Smooth muscle cell (in vitro differentiated cells): ENCODE data around the gene GARIN3. TPM values are rescaled to one million over a fixed set of nuclear protein-coding genes. Genes with fewer than 3 reads are reported as not detected.
"Not testable (repeated sequence)": the region's sequence is repeated elsewhere in the genome, so short reads cannot be mapped to it uniquely, and the experiment has no call there.

Experiments used
- DNase-seq: peaks from one replicate; lab custom pipeline; 2025; ENCODE audit not compliant: unreplicated experiment; lab: John Stamatoyannopoulos, UW
- H2AFZ ChIP-seq: fragments of 200-600 bp; sonication (generic); 2 replicates; pipeline ENCODE4 v1.6.0; 2016; ENCODE audit warnings: antibody characterized with exemption, low read depth, mild to moderate bottlenecking
- H3F3A ChIP-seq: fragments of 200-600 bp; sonication (generic); 2 replicates; pipeline ENCODE4 v1.6.0; 2017; ENCODE audit warnings: antibody characterized with exemption, low read depth
- H3K27ac ChIP-seq: fragments of 200-600 bp; sonication (generic); 2 replicates; pipeline ENCODE4 v1.5.1; 2016; ENCODE audit warnings: low read depth, mild to moderate bottlenecking
- H3K27me3 ChIP-seq: fragments of 200-600 bp; sonication (generic); 2 replicates; pipeline ENCODE4 v1.6.1; 2016; ENCODE audit warnings: low read depth, mild to moderate bottlenecking
- H3K36me3 ChIP-seq: fragments of 200-600 bp; sonication (generic); 2 replicates; pipeline ENCODE4 v1.5.1; 2016; ENCODE audit warnings: low read depth
- H3K4me1 ChIP-seq: fragments of 200-600 bp; sonication (generic); 2 replicates; pipeline ENCODE4 v1.5.1; 2016; ENCODE audit warnings: low read depth
- H3K4me2 ChIP-seq: fragments of 200-600 bp; sonication (generic); 2 replicates; pipeline ENCODE4 v1.6.0; 2016; ENCODE audit warnings: mild to moderate bottlenecking
- H3K4me3 ChIP-seq: fragments of 200-600 bp; sonication (generic); 2 replicates; pipeline ENCODE4 v1.5.1; 2016; ENCODE audit warnings: mild to moderate bottlenecking
- H3K79me2 ChIP-seq: fragments of 200-600 bp; sonication (generic); 2 replicates; pipeline ENCODE4 v1.6.0; 2016; ENCODE audit warnings: low read depth, mild to moderate bottlenecking
- H3K9ac ChIP-seq: fragments of 200-600 bp; sonication (generic); 2 replicates; pipeline ENCODE4 v1.6.0; 2016; ENCODE audit warnings: low read depth
- H3K9me3 ChIP-seq: fragments of 200-600 bp; sonication (generic); replicated peaks from 2 replicates; pipeline ENCODE4 v1.5.1; 2016; ENCODE audit warnings: low read depth
- H4K20me1 ChIP-seq: fragments of 200-600 bp; sonication (generic); 2 replicates; pipeline ENCODE4 v1.6.0; 2016; ENCODE audit warnings: low read depth
- WGBS: methylation state at CpG from one replicate; pipeline ENCODE4 v1.1.7; 2016; ENCODE audit warnings: low lambda C conversion rate; 5-methylcytosine and 5-hydroxymethylcytosine counted together
- polyA plus RNA-seq: library from polyadenylated mRNA; unstranded; fragments of >200 nt; fragmentation: Nextera tagmentation; extraction: Ambion mirVana; gene quantifications from 2 replicates; pipeline ENCODE4 v1.2.1, GENCODE V29; 2016
- total RNA-seq: library from RNA; depleted of rRNA; stranded (reverse); fragments of >200 nt; gene quantifications from 2 replicates; pipeline ENCODE4 v1.2.3, GENCODE V29; 2014
- TF ChIP-seq, protein P1 (sequence below): fragments of 200-600 bp; sonication (generic); IDR thresholded peaks from 2 replicates; pipeline ENCODE4 v1.5.1; 2017; ENCODE audit warnings: borderline replicate concordance, mild to moderate bottlenecking, antibody characterized with exemption; ENCODE audit not compliant: insufficient read depth, poor library complexity, severe bottlenecking

The GARIN3 gene
- total and polyA plus RNA-seq, 2 experiments from 2014 or later = not detected

DNA sequence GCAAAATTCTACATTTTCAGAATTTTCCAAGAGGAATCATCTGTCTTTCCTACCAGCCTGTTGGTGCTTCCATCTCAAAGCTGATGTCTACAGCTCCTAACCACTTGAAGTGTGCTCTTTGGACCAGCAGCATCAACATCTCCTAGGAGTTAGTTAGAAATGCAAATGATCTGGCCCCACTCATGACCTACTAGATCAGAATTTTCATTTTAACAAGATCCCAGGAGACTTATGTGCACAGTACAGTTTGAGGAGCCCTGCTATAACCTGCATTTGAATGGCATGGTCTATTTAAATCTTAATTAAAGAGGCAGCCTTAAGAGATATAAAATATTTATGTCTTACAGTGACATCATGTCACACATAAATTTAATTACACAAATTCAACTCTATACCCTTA lies 48.4 kb upstream of the GARIN3 start:
- Histone ChIP-seq H3K79me2 (no peaks in the 10 kb centered on the region), H3K4me3 (no peak overlapping the region), H3F3A (no peaks in the 10 kb centered on the region), H3K27ac (no peak overlapping the region), H4K20me1 (no peaks in the 10 kb centered on the region), H3K4me2 (no peak overlapping the region), H3K27me3 (no peaks in the 10 kb centered on the region), H3K9me3 (no peaks in the 10 kb centered on the region), H3K36me3 (no peaks in the 10 kb centered on the region), H3K9ac (no peak overlapping the region), H2AFZ (no peak overlapping the region), H3K4me1 (no peaks in the 10 kb centered on the region)
- no peak for DNase-seq
- TF ChIP-seq, protein P1, sequence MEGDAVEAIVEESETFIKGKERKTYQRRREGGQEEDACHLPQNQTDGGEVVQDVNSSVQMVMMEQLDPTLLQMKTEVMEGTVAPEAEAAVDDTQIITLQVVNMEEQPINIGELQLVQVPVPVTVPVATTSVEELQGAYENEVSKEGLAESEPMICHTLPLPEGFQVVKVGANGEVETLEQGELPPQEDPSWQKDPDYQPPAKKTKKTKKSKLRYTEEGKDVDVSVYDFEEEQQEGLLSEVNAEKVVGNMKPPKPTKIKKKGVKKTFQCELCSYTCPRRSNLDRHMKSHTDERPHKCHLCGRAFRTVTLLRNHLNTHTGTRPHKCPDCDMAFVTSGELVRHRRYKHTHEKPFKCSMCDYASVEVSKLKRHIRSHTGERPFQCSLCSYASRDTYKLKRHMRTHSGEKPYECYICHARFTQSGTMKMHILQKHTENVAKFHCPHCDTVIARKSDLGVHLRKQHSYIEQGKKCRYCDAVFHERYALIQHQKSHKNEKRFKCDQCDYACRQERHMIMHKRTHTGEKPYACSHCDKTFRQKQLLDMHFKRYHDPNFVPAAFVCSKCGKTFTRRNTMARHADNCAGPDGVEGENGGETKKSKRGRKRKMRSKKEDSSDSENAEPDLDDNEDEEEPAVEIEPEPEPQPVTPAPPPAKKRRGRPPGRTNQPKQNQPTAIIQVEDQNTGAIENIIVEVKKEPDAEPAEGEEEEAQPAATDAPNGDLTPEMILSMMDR = no peak

DNA sequence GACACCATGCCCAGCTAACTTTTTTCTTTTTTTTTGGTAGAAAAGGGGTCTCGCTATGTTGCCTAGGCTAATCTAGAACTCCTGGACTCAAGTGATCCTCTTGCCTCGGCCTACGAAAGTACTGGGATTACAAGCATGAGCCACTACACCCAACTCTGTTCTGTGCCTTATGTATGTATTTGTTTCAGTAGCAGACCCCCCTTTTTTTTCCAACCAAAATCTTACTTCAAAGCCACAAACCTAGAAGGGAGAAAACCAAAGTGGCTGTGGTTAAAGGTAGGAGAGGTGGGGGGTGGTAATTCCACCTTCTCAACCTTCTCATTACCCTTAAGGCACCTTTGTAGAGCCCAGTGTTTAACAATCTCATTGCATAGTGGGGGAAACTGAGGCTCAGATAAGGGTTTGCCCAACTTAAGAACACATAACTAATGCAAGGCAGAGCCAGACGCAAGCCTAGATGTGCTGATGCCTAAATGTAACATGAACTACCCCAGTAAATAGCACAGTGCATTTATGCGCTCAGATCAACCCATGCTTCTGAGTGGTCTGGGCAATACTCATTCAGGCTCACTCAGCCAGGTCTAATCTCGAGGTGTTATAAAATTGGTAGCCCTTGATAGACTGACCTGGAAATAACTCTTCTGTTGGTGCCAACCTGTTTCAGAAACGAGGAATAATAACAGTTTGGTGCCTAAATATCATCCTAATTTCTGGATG lies 47.6 kb upstream of the GARIN3 start:
- Histone ChIP-seq H3K36me3 (no peaks in the 10 kb centered on the region), H3K9ac (no peak overlapping the region)
- 96% methylated on average over 7 of the region's 7 CpGs for WGBS

DNA sequence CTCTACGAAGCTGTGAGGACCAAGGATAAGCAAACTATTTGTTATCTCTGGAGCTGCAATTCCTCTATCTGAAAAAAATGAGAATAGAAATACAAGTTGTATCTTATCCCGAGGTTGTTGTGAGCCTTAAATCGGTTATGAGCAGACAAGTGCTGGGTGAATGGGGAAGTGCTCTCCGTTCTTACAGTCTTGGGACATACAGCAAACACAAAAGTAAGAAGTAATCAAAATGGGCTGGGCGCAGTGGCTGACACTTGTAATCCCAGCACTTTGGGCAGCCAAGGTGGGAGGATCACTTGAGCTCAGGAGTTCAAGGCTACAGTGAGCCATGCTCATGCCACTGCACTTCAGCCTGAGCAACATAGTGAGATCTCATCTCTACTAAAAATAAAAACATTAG lies 46.2 kb upstream of the GARIN3 start:
- Histone ChIP-seq H3K79me2 (no peaks in the 10 kb centered on the region), H3K9me3 (no peaks in the 10 kb centered on the region), H3K4me1 (no peaks in the 10 kb centered on the region), H3K4me3 (no peak overlapping the region), H3K27me3 (no peaks in the 10 kb centered on the region), H4K20me1 (no peaks in the 10 kb centered on the region), H3K27ac (no peak overlapping the region), H3K36me3 (no peaks in the 10 kb centered on the region), H3K4me2 (no peak overlapping the region), H2AFZ (no peak overlapping the region), H3F3A (no peaks in the 10 kb centered on the region), H3K9ac (no peak overlapping the region)
- WGBS = 89% methylated on average over 5 of the region's 5 CpGs
- TF ChIP-seq, protein P1 = no peak
- DNase-seq = no peak

More for the DNA sequence above, 47.6 kb upstream of the GARIN3 start:
- H3K4me1 ChIP-seq = no peaks in the 10 kb centered on the region
- TF ChIP-seq, protein P1 = no peak
- no peak overlapping the region for H3K27ac ChIP-seq
- H3K79me2 ChIP-seq = no peaks in the 10 kb centered on the region
- no peaks in the 10 kb centered on the region for H3K9me3 ChIP-seq
- no peaks in the 10 kb centered on the region for H4K20me1 ChIP-seq
- H2AFZ ChIP-seq = no peak overlapping the region
- DNase-seq = no peak
- no peak overlapping the region for H3K4me2 ChIP-seq
- no peaks in the 10 kb centered on the region for H3K27me3 ChIP-seq
- H3F3A ChIP-seq = no peaks in the 10 kb centered on the region
- no peak overlapping the region for H3K4me3 ChIP-seq

DNA sequence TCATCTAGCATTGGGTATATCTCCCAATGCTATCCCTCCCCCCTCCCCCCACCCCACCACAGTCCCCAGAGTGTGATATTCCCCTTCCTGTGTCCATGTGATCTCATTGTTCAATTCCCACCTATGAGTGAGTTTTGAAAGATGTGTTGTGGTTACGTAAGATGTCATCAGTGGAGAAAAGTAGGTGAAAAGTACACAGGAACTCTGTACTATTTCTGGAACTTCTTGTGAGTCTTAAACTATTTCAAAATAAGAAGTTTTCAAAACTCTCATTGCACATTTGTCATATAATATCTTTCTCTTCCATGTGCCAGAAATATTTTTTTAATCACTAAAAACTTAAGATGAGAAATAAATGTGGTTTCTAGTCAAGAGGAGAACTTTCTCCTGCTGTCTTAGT lies 44.6 kb upstream of the GARIN3 start:
- whole genome bisulfite sequencing = 89% methylated on average over 1 of the region's 1 CpG
- not testable (repeated sequence) for H3K27me3 ChIP-seq, H3K4me2 ChIP-seq, H3K4me3 ChIP-seq, H3K9me3 ChIP-seq, H3K9ac ChIP-seq, H3K27ac ChIP-seq, H3K79me2 ChIP-seq, H2AFZ ChIP-seq, DNase-seq, H3F3A ChIP-seq, H3K36me3 ChIP-seq, H4K20me1 ChIP-seq, H3K4me1 ChIP-seq
